ENCODE measurements around the gene USO1. TPM values are rescaled to one million over a fixed set of nuclear protein-coding genes. Genes with fewer than 3 reads are reported as not detected.

Gene USO1
- total RNA-seq, 1 experiment from 2014 or later = 33.9 TPM

DNA sequence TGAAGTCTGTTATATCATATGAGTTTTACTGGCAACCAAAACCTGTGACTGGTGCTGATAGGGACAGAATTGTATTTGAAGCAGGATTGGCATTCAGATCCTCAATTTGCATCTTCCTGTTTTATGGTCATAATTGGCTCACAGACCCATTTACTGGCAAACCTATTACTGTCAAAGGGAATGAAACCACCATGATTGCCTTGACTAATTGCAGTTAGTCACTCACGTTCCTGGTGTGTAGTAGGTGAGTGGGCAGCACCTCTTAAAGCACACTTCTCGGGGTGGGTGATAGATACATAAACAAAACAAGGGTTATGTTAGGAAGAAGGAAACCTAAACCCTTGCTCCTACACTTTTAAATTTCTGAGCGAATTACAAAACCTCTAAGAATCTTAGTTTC lies 96.8 kb downstream of the USO1 start:
- ChIA-PET CTCF (no interaction called here), POLR2A (ENCODE audit: unreplicated experiment) (no interaction called here)
- Histone ChIP-seq H3K4me3 (no peak overlapping the region), H3K36me3 (ENCODE audit: low read depth) (no peaks in the 10 kb centered on the region), H3K9me2 (ENCODE audit: insufficient read depth) (no peaks in the 10 kb centered on the region), H3K4me1 (replicated peaks; ENCODE audit: insufficient read depth) (no peaks in the 10 kb centered on the region), H3K27ac (no peak overlapping the region), H3K27me3 (ENCODE audit: insufficient read depth, low read depth) (no peaks in the 10 kb centered on the region), H3K79me2 (ENCODE audit: low read depth) (no peaks in the 10 kb centered on the region), H4K20me1 (ENCODE audit: insufficient read depth) (no peaks in the 10 kb centered on the region), H3K4me2 (no peak overlapping the region), H2AFZ (no peak overlapping the region), H3K9me3 (ENCODE audit: insufficient read depth, low read depth) (no peaks in the 10 kb centered on the region), H3F3A (ENCODE audit: insufficient read depth, low read depth) (0 out of 2 replicates have a peak, but pooled peaks cover 4% of the 10 kb centered on the region)
- no peak for DNase-seq
- intact Hi-C loops (cut with micrococcal nuclease; ENCODE audit: unreplicated experiment) = no loop called here
- BruUV-seq (replicated peaks) = no TSS peak
- no peak for TF ChIP-seq EZH2 (IDR thresholded peaks at IDR 0.05; ENCODE audit: low read depth)
- TF ChIP-seq, protein P1, sequence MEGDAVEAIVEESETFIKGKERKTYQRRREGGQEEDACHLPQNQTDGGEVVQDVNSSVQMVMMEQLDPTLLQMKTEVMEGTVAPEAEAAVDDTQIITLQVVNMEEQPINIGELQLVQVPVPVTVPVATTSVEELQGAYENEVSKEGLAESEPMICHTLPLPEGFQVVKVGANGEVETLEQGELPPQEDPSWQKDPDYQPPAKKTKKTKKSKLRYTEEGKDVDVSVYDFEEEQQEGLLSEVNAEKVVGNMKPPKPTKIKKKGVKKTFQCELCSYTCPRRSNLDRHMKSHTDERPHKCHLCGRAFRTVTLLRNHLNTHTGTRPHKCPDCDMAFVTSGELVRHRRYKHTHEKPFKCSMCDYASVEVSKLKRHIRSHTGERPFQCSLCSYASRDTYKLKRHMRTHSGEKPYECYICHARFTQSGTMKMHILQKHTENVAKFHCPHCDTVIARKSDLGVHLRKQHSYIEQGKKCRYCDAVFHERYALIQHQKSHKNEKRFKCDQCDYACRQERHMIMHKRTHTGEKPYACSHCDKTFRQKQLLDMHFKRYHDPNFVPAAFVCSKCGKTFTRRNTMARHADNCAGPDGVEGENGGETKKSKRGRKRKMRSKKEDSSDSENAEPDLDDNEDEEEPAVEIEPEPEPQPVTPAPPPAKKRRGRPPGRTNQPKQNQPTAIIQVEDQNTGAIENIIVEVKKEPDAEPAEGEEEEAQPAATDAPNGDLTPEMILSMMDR (conservative IDR thresholded peaks at IDR 0.05) = no peak

DNA sequence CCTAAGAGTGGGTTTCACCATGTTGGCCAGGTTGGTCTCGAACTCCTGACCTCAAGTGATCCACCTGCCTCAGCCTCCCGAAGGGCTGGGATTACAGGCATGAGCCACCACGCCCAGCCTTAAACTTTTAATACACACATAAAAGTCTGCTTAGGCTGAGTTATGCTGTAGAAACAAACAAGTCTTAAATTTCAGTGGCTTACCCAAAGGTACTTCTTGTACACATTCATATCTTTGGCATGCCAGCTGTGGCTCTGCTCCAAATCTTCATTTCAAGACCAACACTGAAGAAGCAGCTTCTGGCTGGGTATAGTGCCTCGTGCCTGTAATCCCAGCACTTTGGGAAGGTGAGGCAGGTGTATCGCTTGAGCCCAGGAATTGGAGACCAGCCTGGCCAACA lies 97.6 kb downstream of the USO1 start:
- no peak overlapping the region for H3K27ac ChIP-seq
- no peaks in the 10 kb centered on the region for H4K20me1 ChIP-seq (ENCODE audit: insufficient read depth)
- no peaks in the 10 kb centered on the region for H3K27me3 ChIP-seq (ENCODE audit: insufficient read depth, low read depth)
- H3K4me1 ChIP-seq (replicated peaks; ENCODE audit: insufficient read depth) = no peaks in the 10 kb centered on the region
- no peak for DNase-seq
- H3K79me2 ChIP-seq (ENCODE audit: low read depth) = no peaks in the 10 kb centered on the region
- intact Hi-C loops (cut with micrococcal nuclease; ENCODE audit: unreplicated experiment) = no loop called here
- BruUV-seq (replicated peaks) = no TSS peak
- TF ChIP-seq, protein P1 (conservative IDR thresholded peaks at IDR 0.05) = no peak
- TF ChIP-seq EZH2 (IDR thresholded peaks at IDR 0.05; ENCODE audit: low read depth) = no peak
- 0 out of 2 replicates have a peak, but pooled peaks cover 4% of the 10 kb centered on the region for H3F3A ChIP-seq (ENCODE audit: insufficient read depth, low read depth)
- ChIA-PET POLR2A (ENCODE audit: unreplicated experiment) (no interaction called here), CTCF (no interaction called here)
- no peaks in the 10 kb centered on the region for H3K36me3 ChIP-seq (ENCODE audit: low read depth)
- no peaks in the 10 kb centered on the region for H3K9me2 ChIP-seq (ENCODE audit: insufficient read depth)
- H3K4me3 ChIP-seq = no peak overlapping the region
- H3K4me2 ChIP-seq = no peak overlapping the region
- H2AFZ ChIP-seq = no peak overlapping the region
- H3K9me3 ChIP-seq (ENCODE audit: insufficient read depth, low read depth) = no peaks in the 10 kb centered on the region

DNA sequence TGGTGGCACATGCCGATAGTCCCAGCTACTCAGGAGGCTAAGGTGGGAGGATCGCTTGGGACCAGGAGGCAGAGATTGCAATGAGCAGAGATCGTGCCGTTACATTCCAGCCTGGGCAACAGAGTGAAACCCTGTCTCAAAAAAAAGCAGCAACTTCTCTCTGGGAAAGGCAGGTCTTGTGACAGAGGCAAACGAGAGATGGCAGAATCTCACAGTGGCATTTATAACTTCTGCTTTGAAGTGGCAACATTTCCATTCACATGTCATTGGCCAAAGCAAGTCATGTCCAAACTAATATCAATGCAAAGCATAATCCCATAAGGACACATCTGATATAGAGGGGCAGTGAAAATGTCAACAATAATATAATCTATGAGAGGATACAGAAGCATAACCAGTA lies 98.0 kb downstream of the USO1 start:
- POLR2A ChIA-PET (ENCODE audit: unreplicated experiment) = no interaction called here
- Histone ChIP-seq H3K4me1 (replicated peaks; ENCODE audit: insufficient read depth) (no peaks in the 10 kb centered on the region), H3K9me2 (ENCODE audit: insufficient read depth) (no peaks in the 10 kb centered on the region), H3K79me2 (ENCODE audit: low read depth) (no peaks in the 10 kb centered on the region), H3K27ac (no peak overlapping the region), H3K4me3 (no peak overlapping the region), H3K4me2 (no peak overlapping the region), H3K36me3 (ENCODE audit: low read depth) (no peaks in the 10 kb centered on the region), H3F3A (ENCODE audit: insufficient read depth, low read depth) (0 out of 2 replicates have a peak, but pooled peaks cover 4% of the 10 kb centered on the region), H4K20me1 (ENCODE audit: insufficient read depth) (no peaks in the 10 kb centered on the region), H2AFZ (no peak overlapping the region), H3K27me3 (ENCODE audit: insufficient read depth, low read depth) (no peaks in the 10 kb centered on the region), H3K9me3 (ENCODE audit: insufficient read depth, low read depth) (no peaks in the 10 kb centered on the region)
- DNase-seq = no peak
- CTCF ChIA-PET = no interaction called here
- TF ChIP-seq, protein P1 (conservative IDR thresholded peaks at IDR 0.05) = no peak
- no peak for TF ChIP-seq EZH2 (IDR thresholded peaks at IDR 0.05; ENCODE audit: low read depth)
- intact Hi-C loops (cut with micrococcal nuclease; ENCODE audit: unreplicated experiment) = no loop called here
- no TSS peak for BruUV-seq (replicated peaks)

All from PC-9 (cell line).